GM18526 (cell line): ENCODE results near the gene PDZRN3.

Experiments used
- POLR2A ChIP-seq: IDR thresholded peaks from 3 replicates; pipeline ENCODE4 v1.6.1; 2011; ENCODE audit not compliant: insufficient read length; ENCODE audit errors: extremely low read depth

The PDZRN3 gene

DNA sequence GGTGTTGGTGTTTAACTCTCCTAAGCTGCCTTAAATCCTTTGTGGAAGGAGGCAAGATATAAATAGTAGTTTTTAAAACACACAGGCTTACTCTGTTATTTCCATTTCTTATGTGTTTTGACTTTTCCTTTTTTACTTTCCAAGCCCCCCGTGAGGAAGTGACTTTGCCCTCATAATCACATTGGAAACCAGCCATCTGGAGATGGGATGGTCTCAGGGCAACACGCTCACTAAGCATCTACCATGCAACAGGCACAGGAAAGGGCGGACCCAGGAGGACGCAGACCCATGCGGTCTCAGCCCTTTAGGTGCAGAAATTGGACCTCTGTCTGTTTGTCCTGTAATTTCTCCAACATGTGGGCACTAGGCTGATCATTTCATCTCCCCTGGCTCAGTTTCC lies 115.7 kb downstream of the PDZRN3 start:
- TF ChIP-seq POLR2A: no peak

DNA sequence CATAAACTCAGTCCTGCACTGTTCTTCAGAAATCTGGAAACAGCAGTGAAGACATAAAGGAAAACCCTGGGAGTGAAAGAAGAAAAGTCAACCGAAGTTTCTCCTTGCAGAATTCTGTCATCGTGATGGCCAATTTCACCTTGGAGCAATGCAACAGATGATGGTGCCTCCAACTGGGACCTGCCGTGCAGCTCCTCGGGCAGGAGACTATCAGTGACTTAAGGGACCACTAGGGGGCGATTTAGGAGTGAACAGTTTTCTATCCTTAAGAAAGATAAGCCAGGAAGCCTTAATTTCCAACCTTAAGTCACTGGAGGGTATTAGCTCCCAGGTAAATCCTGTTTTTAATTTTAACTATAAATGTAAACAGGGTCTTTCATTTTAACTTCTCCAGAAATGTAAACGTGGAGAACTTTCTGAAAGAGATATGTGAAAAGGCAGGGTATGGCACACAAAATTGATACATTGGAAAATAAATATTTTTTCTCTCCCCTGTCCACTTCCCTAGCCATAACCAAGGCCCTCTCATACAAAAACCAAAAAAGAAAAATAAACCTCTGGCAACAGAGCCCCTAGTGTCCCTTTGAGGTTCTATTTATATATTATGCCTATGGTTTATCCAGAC lies 116.3 kb downstream of the PDZRN3 start:
- no peak for TF ChIP-seq POLR2A

DNA sequence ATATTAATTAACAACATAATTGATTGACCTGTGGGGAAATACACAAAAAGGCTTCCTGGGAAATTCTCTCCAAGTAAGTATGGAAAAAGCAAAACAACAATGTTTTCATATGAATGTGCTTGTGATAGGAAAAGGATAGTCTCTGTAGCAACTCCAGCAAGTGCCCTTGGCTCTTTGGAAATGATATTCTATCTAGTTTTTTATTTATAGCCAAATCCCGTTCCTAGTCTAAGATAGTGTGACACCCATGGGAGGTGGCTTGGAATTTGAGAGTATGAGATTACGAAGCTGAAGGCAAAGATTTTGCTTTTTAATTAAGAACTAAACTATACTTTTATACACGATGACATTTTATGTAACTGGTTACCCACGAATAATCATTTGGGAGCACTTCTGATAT lies 119.9 kb downstream of the PDZRN3 start:
- no peak for TF ChIP-seq POLR2A

DNA sequence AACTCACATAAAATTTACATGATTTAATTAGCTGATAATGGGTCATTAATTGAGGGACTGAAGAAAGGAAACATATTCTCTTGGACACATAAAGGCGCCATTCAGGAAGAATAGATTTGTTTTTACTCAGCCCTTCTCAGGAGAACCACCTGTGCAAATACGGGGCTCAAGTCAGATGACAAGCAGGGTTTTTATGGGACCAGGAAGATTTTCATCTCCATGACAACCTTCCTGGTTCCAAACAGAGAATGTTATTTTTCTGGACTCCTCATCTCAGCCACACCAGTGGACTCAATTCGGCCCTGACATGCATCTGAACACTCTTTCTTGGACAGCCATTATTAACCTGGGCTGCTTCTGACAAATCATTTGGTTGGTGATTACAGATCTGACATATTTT lies 120.5 kb downstream of the PDZRN3 start:
- TF ChIP-seq POLR2A: no peak

DNA sequence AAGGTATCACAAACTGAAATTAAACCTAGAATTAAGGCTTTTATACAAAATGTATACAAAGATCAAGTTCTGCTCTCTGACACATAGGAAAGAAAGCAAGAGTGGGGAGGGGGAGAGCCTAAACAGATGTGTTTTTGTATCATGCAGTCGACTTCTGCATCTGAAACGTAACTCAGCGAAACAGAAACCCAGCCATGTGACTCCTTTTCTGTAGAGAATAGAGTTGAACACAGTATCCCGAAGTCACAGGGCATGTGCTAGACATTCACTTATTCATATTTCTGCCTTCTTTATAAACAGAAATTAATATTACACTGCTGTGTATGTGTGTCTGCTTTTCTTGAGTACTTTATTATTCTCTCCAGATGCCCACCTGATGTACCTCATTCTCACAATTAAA lies 121.0 kb downstream of the PDZRN3 start:
- no peak for TF ChIP-seq POLR2A

DNA sequence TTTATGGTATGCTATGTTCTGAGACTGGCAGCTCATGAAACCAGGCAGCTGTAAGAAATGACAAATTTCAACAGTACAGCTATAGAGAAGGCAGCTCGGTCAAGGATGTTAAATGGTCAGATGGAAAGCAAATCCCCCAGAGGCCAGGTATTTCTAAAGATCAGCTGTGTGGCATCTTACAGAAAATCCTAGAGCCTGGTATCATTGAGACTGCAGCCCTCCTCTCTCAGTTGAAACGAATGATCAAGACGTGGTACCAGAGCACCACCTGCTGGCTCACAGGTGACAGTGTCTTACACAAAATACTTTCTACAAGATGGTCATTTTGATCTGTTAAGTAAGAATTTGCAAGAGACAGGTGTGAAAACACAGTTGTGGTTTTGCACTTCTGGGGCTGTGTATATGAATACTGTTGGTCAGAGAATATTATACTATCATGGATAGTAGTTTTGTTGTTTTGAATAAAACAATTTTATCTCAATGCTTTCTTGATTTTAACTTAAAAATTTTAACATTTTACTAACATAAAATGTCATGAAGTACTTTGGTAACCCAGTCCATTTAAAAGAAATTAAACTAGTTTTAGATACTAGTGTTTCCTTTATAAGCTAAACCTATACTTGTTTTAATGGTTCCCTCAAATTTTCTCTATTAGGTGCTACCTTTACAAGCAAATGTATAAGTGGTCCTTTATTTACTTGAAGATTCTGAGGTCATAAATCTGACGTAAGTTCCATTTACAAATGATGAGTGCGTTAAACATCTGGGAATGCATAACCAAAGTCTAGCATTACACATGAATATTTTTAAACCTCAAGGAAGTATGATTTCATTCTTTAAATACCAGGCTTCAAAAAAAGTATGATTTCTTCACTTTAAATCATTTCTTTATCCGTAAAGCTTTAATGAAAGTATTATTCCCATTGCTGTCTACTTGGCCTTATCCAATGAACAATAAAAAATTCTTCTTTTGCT lies 121.8 kb downstream of the PDZRN3 start:
- no peak for TF ChIP-seq POLR2A

DNA sequence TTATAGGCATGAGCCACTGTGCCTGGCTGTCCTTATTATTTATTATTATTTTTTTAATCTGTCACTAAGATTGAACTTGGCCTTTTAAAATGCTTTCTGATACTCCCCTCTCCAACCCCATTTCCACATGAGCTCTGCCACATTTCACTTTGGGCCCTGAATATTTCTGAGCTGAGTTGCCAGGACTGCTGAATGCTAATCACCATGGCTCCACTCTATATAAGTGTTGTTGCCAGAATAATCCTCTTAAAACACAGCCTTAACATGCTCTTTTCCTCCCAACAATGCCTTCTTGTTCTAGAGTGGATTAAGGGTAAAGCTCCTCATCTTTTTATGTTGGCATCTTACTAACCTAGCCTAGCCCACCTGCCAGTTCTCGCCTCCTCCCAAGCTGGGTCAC lies 124.4 kb downstream of the PDZRN3 start:
- no peak for TF ChIP-seq POLR2A

DNA sequence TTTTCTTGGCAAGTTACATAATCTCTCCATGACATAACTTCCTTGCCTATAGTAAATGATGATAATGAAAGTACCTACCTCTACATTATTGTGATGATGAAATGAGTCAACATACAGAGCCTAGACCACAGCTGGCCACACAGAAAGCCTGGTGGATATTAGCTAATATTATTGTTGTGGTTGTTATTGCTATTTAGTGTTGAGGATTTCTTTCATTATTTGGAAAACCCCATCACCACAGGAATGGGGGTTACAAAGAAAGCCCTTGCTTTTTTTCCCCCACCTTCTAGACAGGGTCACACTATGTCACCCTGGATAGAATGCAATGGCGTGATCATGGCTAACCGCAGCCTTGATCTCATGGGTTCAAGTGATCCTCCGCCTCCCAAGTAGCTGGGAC lies 125.0 kb downstream of the PDZRN3 start:
- no peak for TF ChIP-seq POLR2A

DNA sequence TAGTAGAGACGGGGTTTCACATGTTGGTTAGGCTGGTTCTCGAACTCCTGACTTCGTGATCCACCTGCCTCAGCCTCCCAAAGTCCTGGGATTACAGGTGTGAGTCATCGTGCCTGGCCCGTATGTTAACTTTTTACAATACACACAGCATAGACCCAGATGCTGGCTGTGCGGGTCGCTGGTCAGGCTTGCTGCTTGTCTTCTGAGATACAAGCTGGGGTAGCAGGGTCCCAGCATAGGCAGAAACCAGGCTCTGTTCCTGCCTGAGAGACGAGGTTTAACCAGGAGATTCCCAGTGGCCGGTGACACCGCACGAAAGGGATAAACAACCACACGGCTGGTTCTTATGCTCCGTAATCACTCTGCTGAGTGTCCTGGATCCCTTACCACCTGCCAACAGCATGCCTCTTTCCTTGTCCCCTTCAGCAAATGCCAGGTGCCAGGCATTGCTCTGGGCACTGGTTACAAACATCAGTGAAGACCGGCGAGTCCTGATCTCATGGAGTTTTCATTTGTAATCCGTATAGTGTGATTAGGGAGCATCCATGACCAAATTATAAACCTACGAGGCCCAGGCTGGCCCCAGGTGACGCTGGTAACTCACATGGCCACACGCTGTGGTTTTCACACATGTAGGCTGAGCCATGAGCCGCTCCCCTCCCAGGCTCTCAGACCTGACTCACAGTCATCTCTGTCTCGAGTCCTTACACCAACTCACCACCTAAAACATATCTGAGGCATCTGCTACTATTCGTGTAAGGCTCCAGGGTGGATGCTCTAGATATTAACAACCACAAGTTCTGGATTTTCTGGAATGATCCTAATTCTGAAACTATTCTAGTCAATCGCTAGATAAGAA lies 125.7 kb downstream of the PDZRN3 start:
- TF ChIP-seq POLR2A: no peak

DNA sequence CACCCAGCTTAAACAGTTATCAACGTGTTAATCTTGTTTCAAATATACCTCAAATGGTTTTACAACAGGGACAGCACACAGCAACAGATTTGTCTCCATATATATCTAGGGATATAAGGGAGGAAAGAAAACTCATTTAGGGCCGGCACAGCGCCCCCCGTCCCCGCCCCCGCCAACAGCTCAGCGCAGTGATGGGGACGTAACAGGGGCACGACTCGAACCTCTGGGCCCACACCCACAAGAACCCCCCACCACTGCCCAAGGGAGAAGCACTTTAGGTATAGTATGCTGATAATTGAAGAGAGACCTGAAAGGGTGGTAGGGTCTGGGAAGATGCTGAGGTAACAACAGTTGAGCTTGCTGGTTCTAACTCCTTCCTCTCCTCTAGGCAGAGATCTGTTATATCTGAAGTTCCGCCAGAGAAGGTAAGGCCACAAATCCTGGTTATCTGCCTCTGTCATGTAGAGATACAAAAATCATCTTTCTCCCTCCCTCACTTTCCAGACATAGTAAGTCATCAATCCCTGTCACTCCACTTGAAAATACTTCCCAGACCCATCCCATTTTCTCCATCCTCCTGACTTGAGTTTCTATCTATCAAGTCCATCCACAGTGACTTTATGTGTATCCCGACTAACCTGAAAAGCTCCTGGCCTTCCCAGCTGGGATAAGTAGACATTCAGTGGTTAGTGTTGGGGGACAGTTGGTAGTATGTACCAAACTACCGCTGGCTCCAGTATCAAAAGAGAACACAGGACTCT lies 126.9 kb downstream of the PDZRN3 start:
- TF ChIP-seq POLR2A: no peak

DNA sequence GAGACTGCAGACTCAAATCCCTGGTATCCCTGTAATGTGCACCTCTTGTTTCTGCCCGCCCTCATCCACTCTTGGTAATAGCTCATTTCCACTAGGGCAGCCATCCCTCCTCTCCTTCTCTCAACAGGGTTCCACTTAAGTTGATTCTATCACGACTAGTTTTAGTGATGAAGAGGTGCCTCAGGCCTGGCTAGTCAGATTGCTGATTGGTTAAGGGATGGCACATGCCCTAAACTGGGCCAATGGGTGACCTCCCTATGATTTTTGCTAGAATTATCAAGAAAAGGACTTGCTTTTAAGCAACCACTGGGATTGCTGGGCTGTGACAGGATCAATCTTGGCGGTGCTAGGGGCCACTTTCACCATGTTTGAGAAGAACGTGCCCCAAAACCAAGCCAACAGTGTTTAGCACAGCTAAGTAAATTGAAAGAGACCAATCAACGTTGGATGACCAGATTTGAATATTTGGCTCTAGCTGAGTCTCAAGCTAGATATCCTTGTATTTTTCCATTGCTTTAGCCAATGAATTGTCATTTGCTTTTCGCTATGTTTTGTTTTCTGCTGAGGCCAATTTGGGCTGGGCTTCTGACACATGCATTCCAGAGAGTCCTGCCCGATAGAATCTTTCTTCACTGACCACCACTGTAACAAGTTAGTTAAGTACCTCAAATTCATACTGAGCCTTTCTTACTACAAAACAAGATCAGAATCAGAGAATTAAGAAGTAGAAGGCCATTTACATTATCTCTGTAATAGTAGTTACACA lies 131.0 kb downstream of the PDZRN3 start:
- TF ChIP-seq POLR2A: no peak

DNA sequence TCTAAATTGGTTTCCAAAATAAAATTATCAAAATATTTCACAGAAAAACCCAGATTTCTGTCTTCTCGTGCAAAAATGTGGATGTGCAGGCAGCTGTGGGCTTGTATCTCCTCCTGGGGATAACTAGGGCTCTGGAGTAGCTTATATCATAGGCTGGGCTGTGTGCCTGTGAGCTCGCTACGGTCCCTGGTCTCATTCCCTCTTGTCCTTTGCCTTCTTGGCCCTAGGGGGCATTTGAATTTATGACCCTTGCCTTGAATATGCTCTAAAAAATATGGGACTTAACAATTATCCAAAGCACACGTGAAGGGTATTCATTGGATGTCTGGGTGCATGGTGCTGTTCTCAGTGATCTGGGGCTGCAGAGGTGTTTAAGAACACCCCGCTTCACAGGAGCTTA lies 132.6 kb downstream of the PDZRN3 start:
- TF ChIP-seq POLR2A: no peak

DNA sequence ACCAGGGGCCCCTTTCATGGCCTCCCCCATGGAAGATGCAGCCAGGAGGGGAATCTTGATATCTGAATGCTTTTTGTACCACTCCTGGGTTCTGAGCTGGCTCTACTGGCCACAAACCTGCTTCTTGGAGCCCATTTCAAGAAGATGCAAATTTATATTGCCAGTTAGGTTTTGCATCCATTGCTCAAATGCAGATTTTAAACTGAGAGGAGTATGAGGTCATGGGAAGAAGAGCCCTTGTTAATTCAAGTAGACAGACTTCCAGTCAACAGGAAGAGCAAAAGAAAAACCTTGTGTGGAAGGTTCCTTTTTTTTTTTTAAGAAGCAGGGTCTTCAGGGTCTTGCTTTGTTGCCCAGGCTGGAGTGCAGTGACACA lies 133.5 kb downstream of the PDZRN3 start:
- TF ChIP-seq POLR2A: no peak
